Panc1 (cell line): ENCODE results near the gene CFAP221. TPM values are rescaled to one million over a fixed set of nuclear protein-coding genes. Genes with fewer than 3 reads are reported as not detected.

ENCODE experiments used
- ATAC-seq: fragments of 200-7000 bp; cut with Tn5 transposase; 2 replicates; pipeline ENCODE4 v1.9.1; 2020; ENCODE audit warnings: mild to moderate bottlenecking, moderate library complexity
- BruUV-seq: library from RNA; stranded (reverse); fragments of 400-500 nt; replicated peaks from 2 replicates; lab custom pipeline; 2021; lab: Mats Ljungman, UMichigan
- CTCF ChIA-PET: fragments of 300-600 bp; sonication (Branson Sonifier 250); formaldehyde crosslinking; loops from one replicate; lab custom pipeline; 2022; ENCODE audit warnings: antibody characterized with exemption; lab: Charles Lee
- POLR2A ChIA-PET: fragments of 300-600 bp; sonication (Branson Sonifier 250); formaldehyde crosslinking; loops from one replicate; lab custom pipeline; 2022; ENCODE audit warnings: antibody characterized with exemption; lab: Charles Lee
- DNase-seq: peaks from one replicate; pipeline ENCODE4 v3.0.0-alpha.2; 2010; ENCODE audit warnings: low read depth, low spot score
- H3K27ac ChIP-seq: 2 replicates; pipeline ENCODE4 v1.5.1; 2011; ENCODE audit warnings: mild to moderate bottlenecking, low read length, inconsistent platforms
- H3K27me3 ChIP-seq: fragments of 200-500 bp; sonication (Bioruptor generic); 2 replicates; pipeline ENCODE4 v1.6.0; 2014; ENCODE audit warnings: low read length, inconsistent platforms; ENCODE audit not compliant: control insufficient read depth, insufficient read depth
- H3K36me3 ChIP-seq: fragments of 200-500 bp; sonication (Bioruptor generic); 2 replicates; pipeline ENCODE4 v1.5.1; 2014; ENCODE audit warnings: inconsistent platforms, mild to moderate bottlenecking, low read length, moderate library complexity; ENCODE audit not compliant: control insufficient read depth, insufficient read depth
- H3K4me1 ChIP-seq: 2 replicates; pipeline ENCODE4 v1.5.1; 2011; ENCODE audit warnings: inconsistent platforms, mild to moderate bottlenecking, low read length, moderate library complexity; ENCODE audit not compliant: control insufficient read depth, insufficient read depth
- H3K4me3 ChIP-seq, 2 experiments: 2 replicates each; pipeline ENCODE4 v1.5.1; 2011 to 2012; ENCODE audit warnings: low read depth in 2 of 2, low read length in 2 of 2, mild to moderate bottlenecking in 2 of 2, inconsistent platforms in 1 of 2, moderate library complexity in 1 of 2
- H3K9me3 ChIP-seq: fragments of 200-500 bp; sonication (Bioruptor generic); 2 replicates; pipeline ENCODE4 v1.5.1; 2014; ENCODE audit warnings: low read depth, mild to moderate bottlenecking, inconsistent platforms, low read length, moderate library complexity; ENCODE audit not compliant: control insufficient read depth, insufficient read depth
- CTCF ChIP-seq: fragments of 450-650 bp; IDR thresholded peaks from 2 replicates; pipeline ENCODE4 v1.5.1; 2017; ENCODE audit warnings: mild to moderate bottlenecking
- POLR2AphosphoS5 ChIP-seq: IDR thresholded peaks from 2 replicates; pipeline ENCODE4 v1.6.1; 2012; ENCODE audit warnings: mild to moderate bottlenecking, low read depth, low read length, moderate library complexity
- REST ChIP-seq, 2 experiments: IDR thresholded peaks; 2 replicates each; pipeline ENCODE4 v1.6.1; 2011 to 2012; ENCODE audit warnings: low read depth in 2 of 2, control low read depth in 1 of 2, low read length in 1 of 2, mild to moderate bottlenecking in 1 of 2, moderate library complexity in 1 of 2; ENCODE audit not compliant: insufficient read depth in 1 of 2
- SIN3A ChIP-seq: IDR thresholded peaks from 2 replicates; pipeline ENCODE4 v1.6.1; 2012; ENCODE audit warnings: low read depth, mild to moderate bottlenecking, low read length, moderate library complexity, borderline replicate concordance; ENCODE audit not compliant: insufficient read depth
- TCF7L2 ChIP-seq: IDR thresholded peaks from 2 replicates; pipeline ENCODE4 v1.6.1; 2011; ENCODE audit warnings: mild to moderate bottlenecking, low read depth, low read length, inconsistent platforms
- in situ Hi-C: cut with HindIII; loops from 2 replicates; pipeline ENCODE4 v1.10.0; 2016; ENCODE audit warnings: low sequenced_read_pairs, low pct_unique_long_range_greater_than_20kb
- intact Hi-C: fragments of 100-400 bp; cut with micrococcal nuclease; formaldehyde crosslinking; loops from one replicate; pipeline ENCODE4 v1.10.0; 2022; ENCODE audit not compliant: unreplicated experiment
- total RNA-seq: library from RNA; stranded (reverse); gene quantifications from one replicate; pipeline ENCODE4 v1.2.1, GENCODE V29; 2021; ENCODE audit not compliant: unreplicated experiment

Gene CFAP221
- total RNA-seq, 1 experiment from 2014 or later = not detected

DNA sequence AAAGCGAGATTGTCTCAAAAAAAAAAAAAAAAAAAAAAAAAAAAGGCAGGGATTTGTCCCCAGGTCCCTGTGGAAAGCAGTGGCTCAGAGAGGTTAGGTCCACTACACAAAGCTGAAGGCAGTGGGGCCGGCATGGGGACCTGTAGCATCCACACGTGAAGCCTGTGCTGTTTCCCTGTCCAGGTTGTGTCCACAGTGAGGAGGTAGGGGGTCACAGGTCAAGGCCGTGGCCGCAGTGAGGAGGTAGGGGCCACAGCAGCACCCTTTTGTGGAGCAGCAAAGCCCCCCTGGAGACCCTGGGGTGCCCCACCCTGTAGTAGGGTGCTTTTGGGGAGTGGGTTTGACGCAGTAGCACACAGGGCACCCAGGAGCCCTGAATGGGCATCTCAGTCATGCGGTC is 148.7 kb downstream of the CFAP221 start:
- intact Hi-C loops (no loop called here), in situ Hi-C loops (no loop called here)
- Histone ChIP-seq H3K27me3 (no peaks in the 10 kb centered on the region), H3K27ac (no peak overlapping the region), H3K4me3 (no peak overlapping the region), H3K4me1 (no peaks in the 10 kb centered on the region), H3K36me3 (no peaks in the 10 kb centered on the region), H3K9me3 (no peaks in the 10 kb centered on the region)
- BruUV-seq = no TSS peak
- CTCF ChIA-PET = interaction anchor here (0.7 kb wide), 1 partner anchor 11 kb away, joined by 4 read pairs; no protein-coding TSS in a partner anchor
- POLR2A ChIA-PET = no interaction called here
- TF ChIP-seq POLR2AphosphoS5 = no peak
- no peak for TF ChIP-seq REST (IDR thresholded peaks at IDR 0.05; ENCODE audit: insufficient read depth in 1 of 2, low read depth in 2 of 2, low read length in 1 of 2)
- no peak for TF ChIP-seq CTCF
- TF ChIP-seq TCF7L2 = no peak
- no peak for TF ChIP-seq SIN3A
- DNase-seq = no peak
- ATAC-seq = no peak

DNA sequence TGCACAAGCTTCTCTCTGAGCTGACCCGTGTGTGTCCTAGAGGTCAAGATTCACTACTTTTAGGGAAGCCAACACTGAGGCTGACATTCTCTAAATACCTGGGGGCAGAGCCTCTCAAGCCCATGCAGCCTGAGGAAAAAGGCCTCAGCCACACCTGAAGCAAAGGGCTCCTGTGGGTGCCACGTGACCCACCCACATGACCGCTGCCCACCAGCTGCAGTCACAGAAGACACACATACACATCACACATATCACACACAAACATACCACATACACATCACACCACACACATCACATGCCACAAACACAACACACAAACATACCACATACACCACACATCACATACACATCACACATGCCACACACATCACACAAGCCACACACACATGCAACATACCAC is 149.3 kb downstream of the CFAP221 start:
- Histone ChIP-seq H3K9me3 (no peaks in the 10 kb centered on the region), H3K4me1 (no peaks in the 10 kb centered on the region), H3K27ac (no peak overlapping the region), H3K36me3 (no peaks in the 10 kb centered on the region), H3K4me3 (no peak overlapping the region), H3K27me3 (no peaks in the 10 kb centered on the region)
- ChIA-PET POLR2A (no interaction called here), CTCF (no interaction called here)
- no TSS peak for BruUV-seq
- ATAC-seq (no peak), DNase-seq (no peak)
- intact Hi-C loops = no loop called here
- TF ChIP-seq POLR2AphosphoS5 (no peak), CTCF (no peak), TCF7L2 (no peak), SIN3A (no peak), REST (IDR thresholded peaks at IDR 0.05; ENCODE audit: insufficient read depth in 1 of 2, low read depth in 2 of 2, low read length in 1 of 2) (no peak)
- in situ Hi-C loops = no loop called here
